HG03565 (cell line): ENCODE measurements around the gene ARSI.

ENCODE experiments used
- ATAC-seq: cut with Tn5 transposase; IDR thresholded peaks from one replicate; pipeline ENCODE4 v1.9.1; 2021; ENCODE audit warnings: mild to moderate bottlenecking, moderate library complexity; ENCODE audit not compliant: unreplicated experiment

The ARSI gene

GRCh38 chr5:150271296-150271692 lies 31.4 kb downstream of the ARSI start:
- no peak for ATAC-seq

GRCh38 chr5:150270541-150271295 lies 32.0 kb downstream of the ARSI start:
- ATAC-seq, result no peak

GRCh38 chr5:150266871-150267291 lies 35.8 kb downstream of the ARSI start:
- ATAC-seq, result no peak

GRCh38 chr5:150265870-150266383 lies 36.8 kb downstream of the ARSI start:
- ATAC-seq, result no peak

GRCh38 chr5:150264667-150265603 lies 37.8 kb downstream of the ARSI start:
- no peak for ATAC-seq

GRCh38 chr5:150263801-150264621 lies 38.7 kb downstream of the ARSI start:
- ATAC-seq, result no peak

- no peak for ATAC-seq
These were observed 39.3 kb downstream of the ARSI start for GRCh38 chr5:150263375-150263775.

- no peak for ATAC-seq
These were observed 40.2 kb downstream of the ARSI start for GRCh38 chr5:150262502-150262901.

- ATAC-seq, result no peak
These were observed 41.5 kb downstream of the ARSI start for GRCh38 chr5:150261231-150261630.

- ATAC-seq, result no peak
These were observed 44.6 kb downstream of the ARSI start for GRCh38 chr5:150258130-150258529.

GRCh38 chr5:150257424-150257823 lies 45.3 kb downstream of the ARSI start:
- no peak for ATAC-seq

GRCh38 chr5:150256410-150257064 lies 46.2 kb downstream of the ARSI start:
- no peak for ATAC-seq

GRCh38 chr5:150255659-150256409 lies 46.9 kb downstream of the ARSI start:
- ATAC-seq, result no peak

GRCh38 chr5:150254774-150255173 lies 47.9 kb downstream of the ARSI start:
- no peak for ATAC-seq

GRCh38 chr5:150254363-150254762 lies 48.3 kb downstream of the ARSI start:
- no peak for ATAC-seq

- ATAC-seq, result no peak
These were observed 49.1 kb downstream of the ARSI start for GRCh38 chr5:150253416-150254208.

GRCh38 chr5:150252489-150252888 lies 50.2 kb downstream of the ARSI start:
- ATAC-seq, result no peak

GRCh38 chr5:150251504-150251903 lies 51.2 kb downstream of the ARSI start:
- ATAC-seq, result no peak

- ATAC-seq, result no peak
These were observed 53.0 kb downstream of the ARSI start for GRCh38 chr5:150249744-150250143.
